ENCODE data around the gene MICAL2. TPM values are rescaled to one million over a fixed set of nuclear protein-coding genes. Genes with fewer than 3 reads are reported as not detected.
A peak's percentile ranks its signal among the peaks of the same experiment; 100 is the strongest.

The MICAL2 gene
- total RNA-seq, 1 donor from 2014 or later: 372 TPM

DNA sequence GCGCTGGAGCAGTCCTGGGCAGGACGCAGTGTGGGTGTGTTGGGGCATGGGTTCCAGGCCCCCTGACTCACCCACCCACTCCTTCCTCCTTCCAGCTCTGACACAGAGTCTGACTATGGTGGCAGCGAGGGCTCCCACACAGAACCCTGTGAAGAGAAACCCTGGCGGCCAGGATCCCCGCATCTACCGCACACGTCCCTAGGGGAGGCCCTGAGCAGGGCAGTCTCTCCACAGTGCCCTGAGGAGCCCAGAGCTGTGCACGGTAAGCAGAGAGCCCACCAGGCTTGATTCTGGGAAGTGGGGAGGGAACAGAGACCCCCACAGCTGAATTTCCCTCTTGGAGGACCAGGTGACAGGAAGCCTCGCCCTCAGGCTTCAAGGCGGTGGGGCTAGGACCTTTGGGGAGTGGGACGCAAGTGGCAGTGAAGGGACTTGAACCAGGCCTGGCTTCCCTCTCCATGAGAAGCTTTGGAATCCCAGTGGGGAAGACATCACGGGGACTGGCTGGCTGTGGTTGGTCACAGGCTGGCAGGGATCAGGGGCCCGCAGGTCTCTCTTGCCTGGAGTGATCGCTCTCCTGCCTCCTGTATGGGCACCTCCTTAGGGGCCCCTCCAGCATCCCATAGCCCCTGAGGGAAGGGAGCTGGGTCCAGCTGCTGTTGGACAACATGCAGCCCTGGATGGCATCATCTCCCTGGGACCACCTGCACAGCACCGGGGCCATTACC is 170.6 kb downstream of the MICAL2 start:
- no peak overlapping the region for H3K4me3 Mint-ChIP-seq (ENCODE audit: unreplicated experiment)
- TF ChIP-seq, protein P1, sequence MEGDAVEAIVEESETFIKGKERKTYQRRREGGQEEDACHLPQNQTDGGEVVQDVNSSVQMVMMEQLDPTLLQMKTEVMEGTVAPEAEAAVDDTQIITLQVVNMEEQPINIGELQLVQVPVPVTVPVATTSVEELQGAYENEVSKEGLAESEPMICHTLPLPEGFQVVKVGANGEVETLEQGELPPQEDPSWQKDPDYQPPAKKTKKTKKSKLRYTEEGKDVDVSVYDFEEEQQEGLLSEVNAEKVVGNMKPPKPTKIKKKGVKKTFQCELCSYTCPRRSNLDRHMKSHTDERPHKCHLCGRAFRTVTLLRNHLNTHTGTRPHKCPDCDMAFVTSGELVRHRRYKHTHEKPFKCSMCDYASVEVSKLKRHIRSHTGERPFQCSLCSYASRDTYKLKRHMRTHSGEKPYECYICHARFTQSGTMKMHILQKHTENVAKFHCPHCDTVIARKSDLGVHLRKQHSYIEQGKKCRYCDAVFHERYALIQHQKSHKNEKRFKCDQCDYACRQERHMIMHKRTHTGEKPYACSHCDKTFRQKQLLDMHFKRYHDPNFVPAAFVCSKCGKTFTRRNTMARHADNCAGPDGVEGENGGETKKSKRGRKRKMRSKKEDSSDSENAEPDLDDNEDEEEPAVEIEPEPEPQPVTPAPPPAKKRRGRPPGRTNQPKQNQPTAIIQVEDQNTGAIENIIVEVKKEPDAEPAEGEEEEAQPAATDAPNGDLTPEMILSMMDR (IDR thresholded peaks at IDR 0.05): no peak
- H3K4me1 Mint-ChIP-seq (ENCODE audit: low read depth): peaks cover 72% of the 10 kb centered on the region
- peak overlapping the region; percentile 73 for H3K27ac Mint-ChIP-seq (ENCODE audit: unreplicated experiment)
- no peaks in the 10 kb centered on the region for H3K9me3 Mint-ChIP-seq (ENCODE audit: low read depth)
- H3K36me3 Mint-ChIP-seq (ENCODE audit: low read depth): no peaks in the 10 kb centered on the region
- DNase-seq (ENCODE audit: low spot score): no peak
- H3K27me3 Mint-ChIP-seq (ENCODE audit: low read depth): no peaks in the 10 kb centered on the region

DNA sequence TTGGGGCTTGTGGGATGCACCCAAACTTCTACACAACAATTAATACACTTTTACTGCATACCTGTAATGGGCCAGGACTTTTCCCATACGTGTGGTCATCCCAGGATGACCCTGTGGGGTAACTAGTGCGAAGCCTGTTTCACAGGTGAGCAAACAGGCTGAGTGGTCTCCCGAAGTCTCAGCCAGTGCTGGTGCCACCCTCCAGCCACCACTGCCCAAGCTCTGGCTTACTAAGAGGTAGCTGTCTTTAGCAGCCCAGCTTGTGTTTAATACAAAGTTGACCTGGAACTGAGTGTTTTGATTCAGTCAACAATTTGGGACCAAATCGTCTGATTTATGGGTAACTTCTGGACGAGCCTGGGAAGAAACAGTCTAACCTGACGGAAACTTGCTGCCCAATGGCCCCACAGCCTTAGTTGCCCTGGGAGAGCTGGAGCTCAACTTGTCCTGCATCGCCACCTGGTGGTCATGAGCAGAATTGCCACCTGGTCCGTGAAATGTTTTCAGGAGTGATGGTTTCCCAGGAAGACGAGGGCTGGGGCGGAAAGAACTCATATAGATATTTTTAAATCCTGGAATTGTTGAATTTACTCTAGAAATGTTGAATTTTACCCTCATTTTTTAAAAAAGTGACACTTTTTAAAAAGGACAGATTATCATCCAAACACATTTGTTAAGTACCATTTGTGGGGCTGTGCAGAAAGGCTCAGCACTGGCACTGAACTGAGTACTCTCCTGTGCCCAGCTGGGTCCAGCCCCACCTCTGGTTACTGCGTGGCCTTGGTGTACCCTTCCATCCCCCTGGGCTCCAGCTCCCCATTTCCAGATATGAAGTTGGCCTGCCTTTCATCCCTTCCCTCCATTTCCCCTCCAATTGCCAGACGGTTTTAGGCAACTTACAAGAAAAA is 171.4 kb downstream of the MICAL2 start:
- TF ChIP-seq, protein P1 (IDR thresholded peaks at IDR 0.05): peak; percentile 99
- Mint-ChIP-seq H3K4me1 (ENCODE audit: low read depth) (peaks cover 80% of the 10 kb centered on the region), H3K36me3 (ENCODE audit: low read depth) (no peaks in the 10 kb centered on the region), H3K4me3 (ENCODE audit: unreplicated experiment) (no peak overlapping the region), H3K27ac (ENCODE audit: unreplicated experiment) (peak overlapping the region; percentile 73), H3K27me3 (ENCODE audit: low read depth) (no peaks in the 10 kb centered on the region), H3K9me3 (ENCODE audit: low read depth) (no peaks in the 10 kb centered on the region)
- DNase-seq (ENCODE audit: low spot score): no peak

DNA sequence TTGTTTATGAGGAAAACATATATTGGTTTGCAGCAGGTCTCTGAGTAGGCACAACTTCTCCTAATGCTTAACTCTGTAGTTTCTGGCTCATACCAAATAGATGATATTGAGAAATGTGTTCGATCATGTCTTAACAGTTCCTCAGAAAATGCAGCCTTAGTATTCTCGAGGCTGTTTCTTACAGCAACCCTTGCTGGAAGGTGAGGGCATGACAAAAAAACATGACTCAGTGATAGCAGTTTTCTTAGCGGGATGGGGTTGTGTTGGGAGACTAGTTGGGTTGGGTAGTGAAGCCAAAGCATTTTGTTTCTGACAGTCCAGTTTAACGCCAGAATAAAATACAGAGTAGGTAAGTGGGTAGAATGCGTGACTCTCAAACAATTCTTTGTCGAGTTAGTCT is 172.3 kb downstream of the MICAL2 start:
- no peak for DNase-seq (ENCODE audit: low spot score)
- Mint-ChIP-seq H3K9me3 (ENCODE audit: low read depth) (no peaks in the 10 kb centered on the region), H3K27ac (ENCODE audit: unreplicated experiment) (peak overlapping the region; percentile 51), H3K36me3 (ENCODE audit: low read depth) (no peaks in the 10 kb centered on the region), H3K4me1 (ENCODE audit: low read depth) (peaks cover 89% of the 10 kb centered on the region), H3K4me3 (ENCODE audit: unreplicated experiment) (no peak overlapping the region), H3K27me3 (ENCODE audit: low read depth) (no peaks in the 10 kb centered on the region)
- TF ChIP-seq, protein P1 (IDR thresholded peaks at IDR 0.05): no peak

DNA sequence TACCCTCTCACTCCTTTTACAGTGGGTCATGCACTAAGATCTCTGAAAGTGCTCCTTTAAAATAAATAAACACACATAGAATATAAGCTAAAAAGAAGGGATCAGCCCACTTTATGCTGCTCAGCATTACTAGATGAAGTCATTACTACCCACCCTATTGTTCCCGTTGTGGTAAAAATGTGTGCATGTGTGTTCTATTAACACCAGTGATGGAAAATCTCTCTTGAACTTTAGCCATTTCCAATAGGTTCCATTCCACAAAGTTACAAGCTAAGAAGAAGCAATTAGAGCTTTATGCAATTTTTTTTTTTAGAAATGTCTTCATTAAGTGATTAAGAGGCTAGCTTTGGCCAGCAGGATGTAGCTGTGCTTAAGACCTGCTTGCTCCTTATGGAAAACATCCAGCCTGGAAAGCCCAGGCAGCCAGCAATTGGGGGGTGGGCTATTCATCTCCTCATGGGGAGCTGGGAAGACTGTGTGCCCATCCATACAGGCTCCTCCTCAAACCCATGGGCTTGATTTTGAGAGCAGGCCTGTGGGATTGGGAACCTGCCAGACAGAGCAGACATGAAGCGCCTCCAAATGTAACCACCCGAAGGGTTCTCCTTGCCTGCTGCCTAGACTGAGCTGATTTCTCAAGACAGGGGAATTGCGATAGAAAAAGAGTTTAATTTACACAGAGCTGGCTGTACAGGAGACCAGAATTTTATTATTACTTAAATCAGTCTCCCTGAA is 174.1 kb downstream of the MICAL2 start:
- peaks cover 91% of the 10 kb centered on the region for H3K4me1 Mint-ChIP-seq (ENCODE audit: low read depth)
- H3K4me3 Mint-ChIP-seq (ENCODE audit: unreplicated experiment): no peak overlapping the region
- no peak for DNase-seq (ENCODE audit: low spot score)
- TF ChIP-seq, protein P1 (IDR thresholded peaks at IDR 0.05): no peak
- H3K36me3 Mint-ChIP-seq (ENCODE audit: low read depth): no peaks in the 10 kb centered on the region
- no peaks in the 10 kb centered on the region for H3K9me3 Mint-ChIP-seq (ENCODE audit: low read depth)
- no peaks in the 10 kb centered on the region for H3K27me3 Mint-ChIP-seq (ENCODE audit: low read depth)
- peak overlapping the region; percentile 100 for H3K27ac Mint-ChIP-seq (ENCODE audit: unreplicated experiment)

DNA sequence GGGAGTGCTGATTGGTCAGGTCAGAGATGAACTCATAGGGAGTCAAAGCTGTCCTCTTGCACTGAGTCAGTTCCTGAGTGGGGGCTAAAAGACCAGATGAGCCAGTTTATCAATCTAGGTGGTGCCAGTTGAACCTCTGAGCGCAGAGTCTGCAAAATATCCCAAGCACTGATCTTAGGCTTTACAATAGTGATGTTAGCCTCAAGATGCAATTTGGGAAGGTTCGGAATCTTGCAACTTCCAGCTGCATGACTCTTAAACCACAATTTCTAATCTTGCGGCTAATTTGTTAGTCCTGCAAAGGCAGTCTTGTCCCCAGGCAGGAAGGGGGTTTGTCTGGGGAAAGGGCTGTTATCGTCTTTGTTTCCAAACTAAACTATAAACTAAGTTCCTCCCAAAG is 174.7 kb downstream of the MICAL2 start:
- Mint-ChIP-seq H3K36me3 (ENCODE audit: low read depth) (no peaks in the 10 kb centered on the region), H3K27me3 (ENCODE audit: low read depth) (no peaks in the 10 kb centered on the region), H3K4me3 (ENCODE audit: unreplicated experiment) (peak overlapping the region; percentile 7), H3K9me3 (ENCODE audit: low read depth) (no peaks in the 10 kb centered on the region), H3K4me1 (ENCODE audit: low read depth) (peaks cover 86% of the 10 kb centered on the region), H3K27ac (ENCODE audit: unreplicated experiment) (peak overlapping the region; percentile 100)
- DNase-seq (ENCODE audit: low spot score): no peak
- TF ChIP-seq, protein P1 (IDR thresholded peaks at IDR 0.05): no peak
